NCI-H82 treated with DMSO at 0.1 percent for 48 hours (cell line): Measurements from ENCODE around the gene DYNC2H1.
A peak's percentile ranks its signal among the peaks of the same experiment; 100 is the strongest.

Experiments used
- DNase-seq: peaks from one replicate; lab custom pipeline; 2025; ENCODE audit not compliant: unreplicated experiment; lab: John Stamatoyannopoulos, UW

DYNC2H1 gene

GRCh38 chr11:103108933-103109817 lies at the start of gene DYNC2H1:
Gene DYNC2H1, plus strand, starts transcription at chr11:103109426. Its CDS starts 149 bp downstream, at chr11:103109575.
- DNase-seq, result peak; percentile 60

- no peak for DNase-seq
These were observed 47.6 kb upstream of the DYNC2H1 start for GRCh38 chr11:103061656-103062055.

GRCh38 chr11:103067118-103067517 lies 42.1 kb upstream of the DYNC2H1 start:
- no peak for DNase-seq

- DNase-seq, result no peak
These were observed 39.9 kb upstream of the DYNC2H1 start for GRCh38 chr11:103069367-103069766.

GRCh38 chr11:103070142-103070541 lies 39.1 kb upstream of the DYNC2H1 start:
- DNase-seq, result no peak

- no peak for DNase-seq
These were observed 38.2 kb upstream of the DYNC2H1 start for GRCh38 chr11:103071008-103071407.

- DNase-seq, result no peak
These were observed 32.9 kb upstream of the DYNC2H1 start for GRCh38 chr11:103076361-103076760.

- DNase-seq, result no peak
These were observed 31.7 kb upstream of the DYNC2H1 start for GRCh38 chr11:103077554-103077953.

GRCh38 chr11:103078710-103079109 lies 30.5 kb upstream of the DYNC2H1 start:
- DNase-seq, result no peak

GRCh38 chr11:103079833-103080232 lies 29.4 kb upstream of the DYNC2H1 start:
- DNase-seq, result no peak

GRCh38 chr11:103085758-103086365 lies 23.4 kb upstream of the DYNC2H1 start:
- no peak for DNase-seq

- no peak for DNase-seq
These were observed 22.8 kb upstream of the DYNC2H1 start for GRCh38 chr11:103086461-103086860.

- no peak for DNase-seq
These were observed 18.0 kb upstream of the DYNC2H1 start for GRCh38 chr11:103091064-103091800.

GRCh38 chr11:103091801-103092524 lies 17.3 kb upstream of the DYNC2H1 start, which contains the start of gene DCUN1D5:
Gene DCUN1D5, minus strand, starts transcription at chr11:103092160. Its CDS starts 288 bp downstream, at chr11:103091872.
- DNase-seq, result peak; percentile 47

- no peak for DNase-seq
These were observed 11.9 kb upstream of the DYNC2H1 start for GRCh38 chr11:103097279-103097678.

GRCh38 chr11:103109818-103110388 lies 677 bp downstream of the DYNC2H1 start:
- DNase-seq, result no peak

- no peak for DNase-seq
These were observed 1.2 kb downstream of the DYNC2H1 start for GRCh38 chr11:103110391-103110790.

- no peak for DNase-seq
These were observed 2.2 kb downstream of the DYNC2H1 start for GRCh38 chr11:103111400-103111799.

GRCh38 chr11:103112364-103112763 lies 3.1 kb downstream of the DYNC2H1 start:
- no peak for DNase-seq

- DNase-seq, result no peak
These were observed 5.6 kb downstream of the DYNC2H1 start for GRCh38 chr11:103114836-103115235.

- no peak for DNase-seq
These were observed 16.2 kb downstream of the DYNC2H1 start for GRCh38 chr11:103125462-103125861.
